Sciatic nerve (tissue), 2 donors: ENCODE measurements around the gene DDC. TPM values are rescaled to one million over a fixed set of nuclear protein-coding genes. Genes with fewer than 3 reads are reported as not detected.

Experiments used
- ATAC-seq: fragments of 200-7000 bp; cut with Tn5 transposase; one replicate; pipeline ENCODE4 v1.9.1; 2020; ENCODE audit warnings: mild to moderate bottlenecking, moderate library complexity
- DNase-seq: peaks from one replicate; pipeline ENCODE4 v3.0.0-alpha.2; 2020; ENCODE audit warnings: low spot score
- intact Hi-C: fragments of 100-400 bp; cut with DNase I; formaldehyde crosslinking; loops from one replicate; pipeline ENCODE4 v1.14.2; 2022
- total RNA-seq: library from RNA; stranded (reverse); fragmentation: NEBNext Ultra II Directional; extraction: Animal tissue kit (Norgen Biotek cat#: 25700); gene quantifications from one replicate; pipeline ENCODE4 v1.2.1, GENCODE V29; 2021
- donor health status: DM: no; HTN: no; CAD: no.
- donor health status: DM: no; HTN: no; CAD: no.

DDC gene
- total RNA-seq, 1 donor from 2014 or later, result not detected

DNA sequence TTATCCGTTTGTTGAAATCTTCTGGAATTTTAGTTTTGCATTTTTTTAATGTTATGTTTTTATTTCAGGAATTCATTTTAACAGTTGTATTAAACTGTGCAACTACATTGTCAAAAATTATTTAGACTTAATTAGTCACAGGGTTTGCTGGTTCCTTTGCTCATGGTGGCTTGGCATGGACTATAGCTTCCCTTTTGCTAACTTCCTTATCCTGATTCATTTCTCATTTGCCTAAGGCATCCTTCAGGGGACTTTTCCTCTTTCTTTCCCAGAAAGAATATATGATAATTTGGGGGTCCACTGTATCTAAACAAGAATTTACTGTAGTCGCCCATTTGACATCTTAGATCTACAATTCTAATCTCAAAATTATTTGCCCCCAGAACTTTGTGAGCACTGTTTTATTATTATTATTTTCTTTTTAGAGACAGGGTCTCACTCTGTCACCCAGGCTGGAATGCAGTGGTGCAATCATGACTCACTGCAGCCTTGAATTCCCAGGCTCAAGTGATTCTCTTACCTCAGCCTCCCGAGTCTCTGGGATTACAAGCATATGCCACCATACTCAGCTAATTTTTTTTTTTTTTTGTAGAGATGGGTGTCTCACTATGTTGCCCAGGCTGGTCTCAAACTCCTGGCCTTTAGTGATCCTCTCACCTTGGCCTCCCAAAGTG, 128.9 kb downstream of the DDC start:
- DNase-seq, result no peak
- intact Hi-C loops, result no loop called here
- no peak for ATAC-seq

DNA sequence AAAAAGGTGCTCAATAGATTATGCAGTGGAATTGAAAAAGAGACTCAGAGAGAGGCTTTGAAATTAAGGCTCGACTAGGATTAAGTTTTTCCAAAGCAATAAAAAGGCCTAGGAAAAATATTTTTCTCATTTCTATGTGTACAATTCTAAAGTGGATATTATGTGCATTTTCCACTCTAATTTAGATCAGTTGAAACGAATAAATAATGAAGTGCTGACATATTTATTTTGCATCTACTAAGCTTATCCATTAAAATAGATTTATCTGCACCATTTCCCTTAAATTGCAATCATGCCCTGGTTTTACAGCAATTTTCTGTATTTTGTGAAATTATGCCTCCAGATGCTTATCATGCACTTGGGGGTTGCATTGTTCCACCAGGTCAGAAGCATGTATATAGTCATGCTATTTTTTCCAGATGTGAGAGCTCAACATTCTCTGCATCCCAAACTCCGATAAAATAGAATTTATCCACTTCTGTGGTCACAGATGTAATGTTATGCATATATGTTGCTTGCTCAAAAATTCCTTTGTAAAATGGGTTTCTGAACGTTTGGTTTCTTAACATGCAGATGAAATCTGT, 133.4 kb downstream of the DDC start:
- intact Hi-C loops, result no loop called here
- ATAC-seq (no peak), DNase-seq (no peak)

DNA sequence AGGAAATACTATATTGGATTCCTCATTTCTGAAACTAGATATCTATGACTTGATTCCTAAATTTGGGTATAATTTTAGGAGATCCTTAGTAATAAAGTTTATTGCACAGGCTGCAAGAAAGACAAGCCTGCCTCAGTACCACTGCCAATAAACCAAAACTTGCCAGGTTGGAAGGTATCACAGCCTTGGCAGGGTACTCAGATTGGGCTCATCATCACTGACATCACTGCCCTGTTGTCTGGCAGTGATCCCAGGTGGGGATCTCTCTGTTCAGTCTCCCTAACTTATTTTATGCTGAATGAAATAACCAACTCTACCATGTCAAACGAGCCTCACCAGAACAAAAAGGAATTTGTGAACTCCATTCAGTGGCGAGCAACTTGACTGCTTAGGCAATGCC, 133.9 kb downstream of the DDC start:
- intact Hi-C loops, result no loop called here
- ATAC-seq (no peak), DNase-seq (no peak)

DNA sequence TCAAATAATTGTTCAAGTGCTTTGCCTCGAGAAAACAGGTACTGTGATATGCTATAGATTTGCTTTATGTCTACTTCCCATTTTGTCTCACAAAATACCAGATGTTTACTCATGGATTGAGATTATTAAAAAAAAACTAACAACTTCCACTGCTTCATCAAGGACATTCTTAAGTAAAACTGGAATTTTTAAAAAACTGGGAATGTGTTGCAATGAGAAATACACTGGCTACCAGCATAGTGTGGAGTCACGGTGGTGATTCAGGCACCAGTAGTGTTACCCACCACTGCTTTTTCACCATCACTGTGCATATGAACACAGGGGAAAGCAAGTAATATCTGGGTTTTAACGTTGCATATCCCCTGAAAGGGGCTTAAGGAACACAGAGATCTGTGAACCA, 136.3 kb downstream of the DDC start:
- no peak for DNase-seq
- ATAC-seq, result no peak
- intact Hi-C loops, result no loop called here

DNA sequence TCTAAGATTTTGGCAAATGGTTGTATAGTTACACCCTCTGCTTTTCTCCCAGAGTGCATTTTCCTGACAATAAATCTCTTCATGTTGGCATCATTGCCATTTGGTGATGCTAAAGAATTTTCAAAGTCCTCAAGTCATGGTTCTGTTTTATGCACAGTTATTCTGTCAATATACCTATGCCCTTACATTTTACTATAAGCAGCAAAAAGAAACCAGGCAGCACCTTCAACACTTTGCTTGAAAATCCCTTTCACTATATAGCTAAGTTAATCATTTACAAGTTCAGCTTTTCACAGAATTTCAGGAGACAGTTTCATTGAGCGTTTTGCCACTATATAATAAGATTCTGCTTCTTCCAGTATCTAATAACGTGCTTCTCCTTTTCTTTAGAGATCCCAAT, 137.7 kb downstream of the DDC start:
- DNase-seq (no peak), ATAC-seq (no peak)
- intact Hi-C loops, result no loop called here

DNA sequence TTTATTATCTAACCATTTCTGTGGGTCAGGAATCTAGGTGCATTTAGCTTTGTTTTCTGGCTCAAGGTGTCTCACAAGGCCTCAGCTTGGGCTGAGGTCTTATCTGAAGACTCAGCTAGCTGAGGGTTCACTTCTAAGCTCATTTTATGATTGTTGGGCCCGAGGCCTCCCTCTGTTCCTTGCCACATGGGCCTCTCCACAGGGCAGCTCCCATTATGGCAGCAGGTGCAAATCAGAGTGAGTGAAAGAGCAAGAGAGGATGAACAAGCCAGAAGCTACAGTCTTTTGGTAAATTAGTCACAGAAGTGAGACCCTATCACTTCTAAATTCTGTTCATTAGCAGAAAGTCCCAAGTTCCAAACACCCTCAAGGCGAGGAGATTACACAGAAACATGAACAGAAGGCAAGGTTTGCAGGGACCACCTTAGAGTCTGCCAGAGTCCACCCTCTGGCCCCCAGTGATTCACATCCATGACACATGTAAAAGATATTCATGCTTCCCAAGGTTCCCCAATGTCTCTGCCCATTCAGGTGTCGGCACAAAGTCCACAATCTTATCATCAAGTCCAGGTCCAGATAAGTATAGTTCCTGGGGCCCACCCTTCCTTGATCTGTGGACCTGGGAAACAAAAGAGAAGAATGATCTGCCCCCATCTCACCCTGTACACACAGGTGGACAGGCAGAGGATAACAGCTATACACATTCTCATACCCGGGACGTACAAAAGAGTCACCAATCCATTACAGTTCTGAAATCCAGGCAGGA, 138.7 kb downstream of the DDC start:
- intact Hi-C loops, result no loop called here
- ATAC-seq (no peak), DNase-seq (no peak)

DNA sequence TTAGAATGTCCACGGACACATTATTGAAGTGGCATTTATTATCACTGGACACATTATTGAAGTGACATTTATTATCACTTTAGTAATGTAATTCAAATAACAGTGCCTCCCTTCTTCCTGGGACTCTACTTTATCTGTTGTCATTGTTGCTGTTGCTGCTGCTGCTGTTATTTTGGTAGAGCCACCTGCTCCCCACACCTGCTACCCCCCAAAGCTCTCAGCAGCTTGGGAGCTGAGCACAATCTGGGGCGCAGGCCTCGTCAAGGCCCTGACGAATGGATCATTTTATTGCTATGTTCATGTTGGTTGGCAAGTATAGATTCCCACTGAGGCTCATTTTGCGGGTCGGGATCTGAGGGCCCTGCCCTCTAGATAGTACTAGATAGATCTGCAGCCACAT, 139.9 kb downstream of the DDC start:
- no peak for ATAC-seq
- DNase-seq, result no peak
- intact Hi-C loops, result no loop called here

DNA sequence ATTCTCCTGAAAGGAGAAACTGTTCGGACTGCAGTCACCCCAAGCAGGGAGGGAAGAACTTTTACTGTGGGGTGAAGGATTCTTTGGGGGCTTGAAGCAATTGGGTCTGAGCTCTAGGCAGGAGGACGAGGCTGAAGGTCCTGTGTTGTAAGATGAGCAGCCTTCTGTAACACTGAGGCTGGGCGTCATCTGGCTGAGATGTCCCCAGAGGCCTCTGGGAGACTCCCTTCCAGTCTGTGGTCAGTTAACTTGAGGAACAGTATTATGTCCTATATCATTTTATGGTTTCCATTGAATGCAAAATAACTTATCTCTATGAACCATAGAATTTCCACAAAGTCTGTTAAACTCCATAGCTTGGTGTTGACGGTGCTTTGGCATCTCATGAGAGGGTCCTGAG, 141.3 kb downstream of the DDC start:
- ATAC-seq (no peak), DNase-seq (no peak)
- intact Hi-C loops, result no loop called here

DNA sequence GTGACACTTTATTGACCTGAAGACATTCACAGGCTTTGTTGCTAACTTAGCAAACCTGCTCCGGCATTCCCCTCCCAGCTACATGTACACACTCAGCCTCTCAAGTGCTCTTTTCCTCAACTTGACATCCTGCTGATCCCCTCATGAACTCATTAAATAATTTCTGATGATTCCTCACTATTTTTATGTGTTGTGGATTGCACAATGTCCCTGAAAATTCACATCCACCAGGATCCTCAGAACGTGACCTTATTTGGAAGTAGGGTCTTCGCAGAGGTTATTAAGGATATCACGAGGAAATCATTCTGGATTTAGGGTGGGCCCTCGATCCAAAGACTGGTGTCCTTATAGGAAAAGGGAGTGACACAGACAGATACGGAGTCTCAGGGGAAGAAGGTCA, 142.3 kb downstream of the DDC start:
- intact Hi-C loops, result no loop called here
- ATAC-seq, result no peak
- no peak for DNase-seq

DNA sequence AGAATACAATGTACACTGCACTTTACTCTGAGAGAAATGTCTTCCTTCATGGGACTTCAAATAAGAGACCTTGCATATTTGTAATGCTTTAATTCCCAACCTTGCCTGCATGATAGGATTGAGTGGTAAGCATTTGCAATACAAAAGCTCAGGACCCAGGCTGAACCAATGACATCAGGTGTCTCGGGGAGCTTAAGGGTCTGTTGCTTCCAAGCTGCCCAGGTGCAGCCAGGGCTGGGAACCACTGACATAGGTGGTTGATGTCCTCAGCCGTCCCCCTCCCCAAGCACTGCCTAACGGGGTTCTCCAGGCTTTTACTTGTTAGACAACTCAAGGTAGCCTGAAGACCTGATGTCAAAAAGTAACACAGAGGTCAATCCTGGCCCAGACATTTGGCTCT, 144.2 kb downstream of the DDC start:
- ATAC-seq, result no peak
- no peak for DNase-seq
- intact Hi-C loops, result no loop called here

DNA sequence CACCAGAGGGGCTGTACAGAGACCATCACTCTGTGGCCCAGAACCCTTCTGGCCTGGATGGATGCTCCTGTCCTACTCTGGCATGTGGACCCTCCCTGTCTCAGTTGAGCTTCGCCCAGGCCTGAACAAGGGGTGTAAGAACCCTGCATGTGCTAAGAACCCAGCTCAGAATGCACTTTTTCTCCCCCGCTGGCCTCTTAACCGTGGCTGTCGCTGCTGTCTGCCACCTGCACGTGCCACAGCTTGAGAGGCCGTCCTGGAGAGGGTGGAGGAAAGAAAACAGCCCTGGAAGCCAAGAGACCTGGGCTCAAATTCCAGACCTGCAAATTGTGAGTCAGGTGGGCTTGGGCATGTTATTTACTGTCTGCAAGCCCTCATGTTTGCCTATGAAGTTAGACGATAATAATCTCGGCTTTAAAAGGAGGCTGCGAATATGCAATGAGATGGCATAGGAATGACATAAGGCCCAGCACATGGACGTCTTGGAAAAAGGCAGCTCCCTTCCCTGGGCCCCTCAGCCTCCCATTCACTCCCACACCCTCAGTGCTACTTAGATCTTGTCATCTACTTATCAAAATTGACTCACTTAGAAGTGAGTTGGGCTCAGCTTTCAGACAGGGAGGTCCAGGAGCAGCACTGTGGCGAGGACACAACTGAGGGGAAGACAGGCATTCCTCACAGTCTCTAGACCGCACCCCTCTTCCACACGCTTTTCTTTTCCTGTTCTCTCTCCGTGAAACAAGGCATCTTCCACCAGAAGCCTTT, 146.5 kb downstream of the DDC start:
- ATAC-seq (peak; percentile 15), DNase-seq (no peak)
- intact Hi-C loops, result loop anchor here (10.0 kb wide), 1 partner anchor 214 kb away; no protein-coding TSS in a partner anchor

DNA sequence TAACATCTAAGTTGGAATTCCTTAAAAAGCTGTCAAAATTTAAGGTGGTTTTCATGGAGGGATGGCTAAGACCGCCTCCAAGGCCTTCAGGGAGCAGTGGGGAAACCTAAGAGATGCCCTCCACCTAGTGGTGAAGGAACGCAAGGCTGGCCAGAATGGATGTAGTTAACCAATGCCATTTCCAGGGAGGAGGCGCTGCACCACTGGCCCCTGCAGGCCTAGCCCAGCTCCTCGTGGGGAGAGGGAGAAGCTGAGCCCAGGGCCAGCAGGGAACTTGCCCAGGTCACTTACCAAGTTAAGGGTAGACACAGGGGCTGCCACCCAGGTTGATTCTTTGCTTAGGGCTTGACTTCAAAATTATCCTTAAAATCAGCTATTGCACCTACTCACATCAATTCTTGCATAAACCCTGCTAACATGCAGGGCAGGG, 147.1 kb downstream of the DDC start:
- intact Hi-C loops, result loop anchor here (10.0 kb wide), 1 partner anchor 213 kb away; no protein-coding TSS in a partner anchor
- DNase-seq, result peak; percentile 77
- ATAC-seq, result peak; percentile 84

DNA sequence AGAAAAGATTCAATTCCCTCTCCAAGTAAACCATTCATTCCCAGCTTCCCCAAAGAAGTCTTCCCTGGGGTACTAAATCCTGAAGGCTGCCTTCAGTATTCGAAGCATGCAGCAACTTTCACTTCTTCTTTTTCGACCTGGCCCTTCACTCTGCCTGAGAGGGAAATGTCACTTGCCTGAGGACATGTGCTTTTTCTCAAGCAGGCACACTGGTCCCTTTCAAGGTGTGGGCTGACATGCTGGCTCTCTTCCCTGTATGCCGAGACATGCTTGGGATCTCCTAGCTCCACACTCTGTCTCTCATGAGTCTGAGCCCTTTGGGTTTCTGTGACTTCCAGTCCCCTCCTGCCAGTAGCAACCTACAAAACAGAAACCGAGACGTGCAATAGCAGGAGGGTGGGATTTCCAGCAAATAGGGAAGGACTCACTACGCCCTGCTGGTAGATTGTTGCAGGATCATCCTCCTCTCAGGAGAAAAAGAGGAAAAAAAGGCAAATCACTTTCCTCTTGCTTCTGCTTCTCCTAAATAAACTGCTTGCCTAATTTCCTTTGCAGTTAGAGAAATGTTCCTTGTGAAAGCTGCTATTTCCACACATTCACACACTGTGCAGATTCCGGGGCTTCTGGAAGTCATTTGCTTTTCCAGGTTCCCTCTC, 148.6 kb downstream of the DDC start:
- intact Hi-C loops, result loop anchor here (10.0 kb wide), 1 partner anchor 212 kb away; no protein-coding TSS in a partner anchor
- DNase-seq, result no peak
- peak; percentile 61 for ATAC-seq

DNA sequence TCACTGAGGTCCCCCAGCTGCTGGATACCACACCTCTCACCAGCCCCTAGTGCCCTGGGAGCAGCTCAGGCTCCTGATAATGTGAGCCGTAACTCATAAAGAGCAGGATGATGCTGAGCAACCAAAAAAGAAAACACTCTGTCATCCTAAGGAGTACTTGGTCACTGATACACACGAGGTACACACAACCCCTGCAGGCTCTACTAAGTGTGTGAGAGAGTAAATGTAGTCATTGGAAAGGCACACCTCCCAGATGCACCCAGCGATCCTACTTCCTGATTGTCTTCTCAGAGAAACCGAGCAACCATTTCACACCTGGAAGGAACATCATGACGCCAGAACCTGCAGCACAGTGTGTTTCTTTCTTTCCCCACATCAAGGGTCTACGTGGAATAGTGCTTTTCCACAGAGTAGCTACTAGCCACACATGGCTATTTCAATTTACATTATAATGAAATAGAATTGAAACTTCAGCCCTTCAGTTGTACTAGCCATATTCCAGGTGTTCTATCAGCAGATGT, 149.3 kb downstream of the DDC start:
- intact Hi-C loops, result loop anchor here (10.0 kb wide), 1 partner anchor 211 kb away; no protein-coding TSS in a partner anchor
- ATAC-seq (no peak), DNase-seq (no peak)

DNA sequence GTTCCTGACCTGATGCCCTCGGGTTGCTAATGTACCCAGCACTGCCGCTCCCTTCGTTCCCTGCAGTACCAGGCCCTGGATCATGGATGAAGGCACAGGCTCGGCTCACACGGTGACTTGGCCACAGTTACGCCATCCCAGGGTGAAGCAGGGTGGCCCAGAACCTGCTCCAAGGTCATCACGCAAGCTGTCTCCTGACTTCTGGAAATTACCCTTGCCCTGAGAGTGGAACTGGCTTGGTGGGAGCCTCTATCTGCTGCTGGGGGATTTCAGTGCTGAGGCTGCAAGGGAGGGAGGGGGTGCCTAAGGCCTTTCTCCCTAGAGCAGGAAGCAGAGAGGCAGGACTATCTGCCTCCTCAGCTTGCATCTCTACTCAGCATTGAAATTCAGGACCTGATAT, 151.6 kb downstream of the DDC start:
- DNase-seq (no peak), ATAC-seq (no peak)
- intact Hi-C loops, result loop anchor here (10.0 kb wide), 1 partner anchor 209 kb away; no protein-coding TSS in a partner anchor

DNA sequence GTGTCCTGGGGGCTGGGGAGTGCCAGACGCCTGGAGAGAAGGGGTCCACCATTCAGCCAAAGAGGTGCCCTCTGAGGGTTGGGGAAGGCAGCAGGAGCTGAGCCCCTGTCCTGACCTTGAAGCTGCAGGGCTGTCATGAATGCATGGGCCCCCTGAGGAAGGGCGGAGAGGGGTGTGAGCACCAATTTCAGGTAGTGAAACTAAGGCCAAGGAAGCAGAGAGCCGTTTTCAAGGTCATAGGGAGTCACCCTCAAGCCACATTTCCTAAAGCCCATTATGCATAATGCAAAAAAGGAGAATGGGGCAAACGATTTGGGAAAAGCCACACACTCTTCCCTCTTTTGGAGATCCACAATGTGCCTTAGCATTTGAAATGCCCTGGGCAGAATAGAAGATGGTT, 152.2 kb downstream of the DDC start:
- DNase-seq, result no peak
- intact Hi-C loops, result loop anchor here (10.0 kb wide), 1 partner anchor 208 kb away; no protein-coding TSS in a partner anchor
- ATAC-seq, result no peak

DNA sequence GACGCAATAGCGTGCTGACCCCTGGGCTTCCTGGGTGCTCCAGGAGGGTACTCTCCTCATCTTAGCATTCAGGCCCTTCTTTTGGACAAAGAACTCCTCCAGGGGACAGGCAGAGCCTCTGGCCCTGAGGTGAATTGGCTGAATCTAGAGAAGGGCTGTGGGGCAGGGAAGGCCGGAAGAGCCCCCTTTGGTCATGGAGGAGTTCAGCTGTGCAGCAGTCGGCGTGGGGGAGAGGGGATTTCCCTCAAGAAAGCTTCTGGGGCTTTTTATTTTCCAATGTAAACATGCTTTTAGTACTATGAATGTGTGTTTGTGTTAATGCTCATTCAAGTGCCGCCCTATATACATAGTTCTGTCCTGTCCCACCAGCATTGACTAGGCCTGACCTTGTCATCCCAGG, 153.9 kb downstream of the DDC start:
- no peak for ATAC-seq
- no peak for DNase-seq
- intact Hi-C loops, result loop anchor here (10.0 kb wide), 1 partner anchor 207 kb away; no protein-coding TSS in a partner anchor
